SJCRH30 (cell line): Measurements from ENCODE around the gene TCN2. TPM values are rescaled to one million over a fixed set of nuclear protein-coding genes. Genes with fewer than 3 reads are reported as not detected.
"Not testable (repeated sequence)": the region's sequence is repeated elsewhere in the genome, so short reads cannot be mapped to it uniquely, and the experiment has no call there.

Experiments used
- DNase-seq, 2 experiments: peaks; one replicate each; pipeline ENCODE4 v3.0.0-alpha.2; 2015 to 2020
- H3K27ac ChIP-seq: fragments of 250-450 bp; sonication (Bioruptor Pico); 2 replicates; pipeline ENCODE4 v1.5.1; 2020; ENCODE audit warnings: mild to moderate bottlenecking, moderate library complexity
- H3K27me3 ChIP-seq: fragments of 250-450 bp; sonication (Bioruptor Pico); 2 replicates; pipeline ENCODE4 v1.5.1; 2020; ENCODE audit warnings: mild to moderate bottlenecking, moderate library complexity
- H3K36me3 ChIP-seq: fragments of 250-450 bp; sonication (Bioruptor Pico); 2 replicates; pipeline ENCODE4 v1.5.1; 2020; ENCODE audit warnings: mild to moderate bottlenecking, moderate library complexity
- H3K4me1 ChIP-seq: fragments of 250-450 bp; sonication (Bioruptor Pico); 2 replicates; pipeline ENCODE4 v1.5.1; 2020; ENCODE audit warnings: mild to moderate bottlenecking, moderate library complexity
- H3K4me3 ChIP-seq: fragments of 250-450 bp; sonication (Bioruptor Pico); 2 replicates; pipeline ENCODE4 v1.5.1; 2020; ENCODE audit warnings: mild to moderate bottlenecking, moderate library complexity
- H3K9me3 ChIP-seq: fragments of 250-450 bp; sonication (Bioruptor Pico); replicated peaks from 2 replicates; pipeline ENCODE4 v1.5.1; 2020; ENCODE audit warnings: mild to moderate bottlenecking, moderate library complexity
- total RNA-seq: library from RNA; depleted of rRNA; stranded (reverse); fragments of >200 nt; shearing (Covaris generic); gene quantifications from 2 replicates; pipeline ENCODE4 v1.2.3, GENCODE V29; 2014

The TCN2 gene
- total RNA-seq, 1 experiment from 2014 or later: 0.85 TPM

GRCh38 chr22:30592360-30592713 lies 14.6 kb upstream of the TCN2 start:
- H3K4me3 ChIP-seq, H3K4me1 ChIP-seq, H3K36me3 ChIP-seq, H3K9me3 ChIP-seq, H3K27ac ChIP-seq, DNase-seq, H3K27me3 ChIP-seq: not testable (repeated sequence)

DNA sequence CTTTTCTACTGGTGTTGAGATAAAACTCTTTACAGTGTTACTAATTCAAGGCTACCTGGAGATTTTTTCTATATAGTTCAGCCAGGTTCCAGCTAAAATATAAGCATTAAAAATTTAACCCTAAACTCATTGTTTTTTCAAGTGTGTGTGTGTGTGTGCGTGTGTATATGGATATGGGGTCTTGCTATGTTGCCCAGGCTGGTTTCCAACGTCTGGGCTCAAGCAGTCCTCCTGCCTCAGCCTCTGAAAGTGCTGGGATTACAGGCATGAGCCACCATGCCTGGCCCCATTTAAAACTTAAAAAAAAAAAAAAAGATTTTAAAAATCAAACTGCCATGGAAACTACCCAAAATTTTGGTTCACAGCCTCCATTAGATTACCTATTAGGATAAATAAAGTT lies 10.8 kb upstream of the TCN2 start:
- Histone ChIP-seq H3K4me1 (no peaks in the 10 kb centered on the region), H3K27me3 (no peaks in the 10 kb centered on the region), H3K4me3 (no peak overlapping the region), H3K27ac (no peak overlapping the region), H3K36me3 (no peaks in the 10 kb centered on the region), H3K9me3 (no peaks in the 10 kb centered on the region)
- DNase-seq: no peak

GRCh38 chr22:30596886-30597285 lies 10.1 kb upstream of the TCN2 start:
- no peaks in the 10 kb centered on the region for H3K27me3 ChIP-seq

DNA sequence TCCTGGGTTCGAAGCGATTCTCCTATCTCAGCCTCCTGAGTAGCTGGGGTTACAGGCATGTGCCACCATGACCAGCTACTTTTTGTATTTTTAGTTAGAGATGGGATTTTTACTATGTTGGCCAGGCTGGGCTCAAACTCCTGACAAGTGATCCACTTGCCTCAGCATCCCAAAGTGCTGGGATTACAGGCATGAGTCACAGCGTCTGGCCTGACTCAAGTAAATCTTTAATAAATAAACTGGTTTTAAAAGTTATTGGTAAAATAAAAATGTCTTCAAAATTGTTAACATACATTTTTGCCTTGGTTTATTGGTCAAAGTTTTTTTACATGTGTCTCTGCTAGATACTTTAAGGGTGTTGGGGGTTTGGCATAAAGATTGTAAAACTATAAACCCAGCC lies 8.0 kb upstream of the TCN2 start:
- Histone ChIP-seq H3K27ac (no peak overlapping the region), H3K27me3 (no peaks in the 10 kb centered on the region), H3K9me3 (no peaks in the 10 kb centered on the region), H3K4me1 (no peaks in the 10 kb centered on the region), H3K36me3 (no peaks in the 10 kb centered on the region), H3K4me3 (no peak overlapping the region)
- no peak for DNase-seq

More at GRCh38 chr22:30596886-30597285, 10.1 kb upstream of the TCN2 start:
- Histone ChIP-seq H3K27ac (no peak overlapping the region), H3K9me3 (no peaks in the 10 kb centered on the region), H3K4me1 (no peaks in the 10 kb centered on the region), H3K36me3 (no peaks in the 10 kb centered on the region), H3K4me3 (no peak overlapping the region)
- DNase-seq: no peak

GRCh38 chr22:30600921-30601320 lies 6.1 kb upstream of the TCN2 start:
- Histone ChIP-seq H3K27ac (no peak overlapping the region), H3K4me3 (no peak overlapping the region), H3K9me3 (no peaks in the 10 kb centered on the region), H3K36me3 (no peaks in the 10 kb centered on the region), H3K27me3 (no peaks in the 10 kb centered on the region), H3K4me1 (0 out of 2 replicates have a peak, but pooled peaks cover under 1% of the 10 kb centered on the region)
- no peak for DNase-seq

DNA sequence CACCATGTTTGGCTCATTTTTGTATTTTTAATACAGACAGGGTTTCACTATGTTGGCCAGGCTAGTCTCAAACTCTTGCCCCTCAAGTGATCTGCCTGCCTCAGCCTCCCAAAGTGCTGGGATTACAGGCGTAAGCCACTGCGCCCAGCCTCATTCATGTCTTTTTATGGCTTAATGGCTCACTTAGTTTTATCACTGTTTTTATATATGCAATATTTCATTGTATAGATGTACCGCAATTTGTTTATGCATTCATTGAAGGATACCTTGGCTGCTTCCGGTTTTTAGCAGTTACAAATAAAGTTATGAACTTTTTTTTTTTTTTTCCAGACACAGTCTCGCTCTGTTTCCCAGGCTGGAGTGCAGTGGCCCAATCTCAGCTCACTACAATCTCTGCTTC lies 5.5 kb upstream of the TCN2 start:
- H3K36me3 ChIP-seq: no peaks in the 10 kb centered on the region
- no peak for DNase-seq
- no peak overlapping the region for H3K4me3 ChIP-seq
- H3K4me1 ChIP-seq: 0 out of 2 replicates have a peak, but pooled peaks cover 5% of the 10 kb centered on the region
- H3K27ac ChIP-seq: no peak overlapping the region
- no peaks in the 10 kb centered on the region for H3K9me3 ChIP-seq
- no peaks in the 10 kb centered on the region for H3K27me3 ChIP-seq

DNA sequence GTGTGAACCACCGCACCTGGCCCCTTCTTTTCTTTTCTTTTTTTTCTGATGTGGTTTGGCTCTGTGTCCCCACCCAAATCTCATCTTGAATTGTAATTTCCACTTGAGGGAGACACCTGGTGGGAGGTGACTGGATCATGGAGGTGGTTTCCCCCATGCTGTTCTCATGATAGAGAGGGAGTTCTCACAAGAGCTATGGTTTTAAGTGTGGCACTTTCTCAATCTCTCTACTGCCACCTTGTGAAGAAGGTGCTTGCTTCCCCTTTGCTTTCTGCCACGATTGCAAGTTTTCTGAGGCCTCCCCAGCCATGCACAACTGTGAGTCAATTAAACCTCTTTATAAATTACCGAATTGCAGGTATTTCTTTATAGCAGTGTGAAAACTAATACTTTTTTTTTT lies 4.9 kb upstream of the TCN2 start:
- peak in 1 of 2 experiments; percentile 9 for DNase-seq
- Histone ChIP-seq H3K36me3 (no peaks in the 10 kb centered on the region), H3K9me3 (no peaks in the 10 kb centered on the region), H3K27ac (no peak overlapping the region), H3K4me3 (no peak overlapping the region), H3K4me1 (0 out of 2 replicates have a peak, but pooled peaks cover 5% of the 10 kb centered on the region), H3K27me3 (no peaks in the 10 kb centered on the region)

DNA sequence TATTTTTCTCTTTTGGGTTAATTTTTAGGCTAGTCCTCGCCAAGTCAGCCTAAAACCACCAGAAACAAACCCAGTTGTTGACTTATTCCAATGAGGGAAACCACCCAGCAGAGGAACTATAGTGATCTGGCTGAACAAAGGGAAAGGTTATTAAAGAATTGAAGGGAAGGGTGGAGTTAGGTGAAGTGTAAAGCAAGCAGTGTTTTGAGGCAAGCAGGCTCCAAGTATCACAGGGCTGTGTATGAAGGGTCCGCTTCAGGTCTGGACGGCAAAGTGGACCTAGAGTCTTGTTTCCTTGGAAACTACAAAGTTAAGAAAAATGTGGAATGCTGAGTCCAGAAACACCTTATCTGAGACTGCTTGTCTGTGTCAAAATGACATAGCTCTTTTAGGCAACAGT lies 3.2 kb upstream of the TCN2 start:
- no peak for DNase-seq
- no peaks in the 10 kb centered on the region for H3K36me3 ChIP-seq
- no peaks in the 10 kb centered on the region for H3K27me3 ChIP-seq
- H3K9me3 ChIP-seq: no peaks in the 10 kb centered on the region
- peaks cover 8% of the 10 kb centered on the region; the same call in 1 of the 2 replicates for H3K4me1 ChIP-seq
- no peak overlapping the region for H3K27ac ChIP-seq
- no peak overlapping the region for H3K4me3 ChIP-seq

- DNase-seq: no peak
- no peaks in the 10 kb centered on the region for H3K9me3 ChIP-seq
- no peak overlapping the region for H3K4me3 ChIP-seq
- H3K36me3 ChIP-seq: no peaks in the 10 kb centered on the region
- H3K27me3 ChIP-seq: no peaks in the 10 kb centered on the region
- peaks cover 8% of the 10 kb centered on the region; the same call in 1 of the 2 replicates for H3K4me1 ChIP-seq
- H3K27ac ChIP-seq: no peak overlapping the region
Observed at GRCh38 chr22:30604723-30605122, 2.3 kb upstream of the TCN2 start.

DNA sequence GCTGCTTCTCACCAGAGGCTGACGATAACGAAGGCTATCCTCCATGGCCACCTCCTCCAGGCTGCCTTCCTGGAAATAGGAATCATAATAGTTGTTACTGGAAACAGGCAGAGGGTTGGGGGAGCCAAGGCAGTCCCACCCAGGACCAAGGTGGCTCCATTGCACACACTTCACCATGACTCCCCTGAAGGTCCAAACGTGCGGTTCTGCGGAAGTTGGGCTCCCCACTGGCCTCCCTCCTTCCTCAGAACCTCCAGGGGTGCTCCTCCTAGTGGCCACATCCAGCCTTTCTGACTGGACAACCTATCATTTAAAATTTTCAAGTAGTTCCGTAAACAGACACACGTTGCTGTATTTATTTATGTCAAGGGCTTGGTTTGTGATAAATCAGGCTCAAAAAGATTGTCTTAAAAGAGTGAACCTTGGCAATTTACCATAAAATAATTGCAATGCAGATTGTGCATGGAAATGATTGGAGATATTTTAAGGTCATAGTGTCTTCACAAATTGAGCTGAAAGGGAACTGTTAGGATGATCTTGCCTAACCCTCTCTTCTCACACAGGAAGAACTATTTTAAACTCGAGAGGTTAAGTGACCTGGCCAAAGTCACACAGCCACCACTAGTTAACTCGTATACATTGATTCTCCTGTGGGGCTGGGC lies 1.4 kb upstream of the TCN2 start:
- Histone ChIP-seq H3K4me1 (peaks cover 8% of the 10 kb centered on the region; the same call in 1 of the 2 replicates), H3K27ac (no peak overlapping the region), H3K36me3 (no peaks in the 10 kb centered on the region), H3K27me3 (no peaks in the 10 kb centered on the region), H3K4me3 (no peak overlapping the region; the same call in 1 of the 2 replicates), H3K9me3 (no peaks in the 10 kb centered on the region)
- peak; percentile 19 to 32 for DNase-seq

DNA sequence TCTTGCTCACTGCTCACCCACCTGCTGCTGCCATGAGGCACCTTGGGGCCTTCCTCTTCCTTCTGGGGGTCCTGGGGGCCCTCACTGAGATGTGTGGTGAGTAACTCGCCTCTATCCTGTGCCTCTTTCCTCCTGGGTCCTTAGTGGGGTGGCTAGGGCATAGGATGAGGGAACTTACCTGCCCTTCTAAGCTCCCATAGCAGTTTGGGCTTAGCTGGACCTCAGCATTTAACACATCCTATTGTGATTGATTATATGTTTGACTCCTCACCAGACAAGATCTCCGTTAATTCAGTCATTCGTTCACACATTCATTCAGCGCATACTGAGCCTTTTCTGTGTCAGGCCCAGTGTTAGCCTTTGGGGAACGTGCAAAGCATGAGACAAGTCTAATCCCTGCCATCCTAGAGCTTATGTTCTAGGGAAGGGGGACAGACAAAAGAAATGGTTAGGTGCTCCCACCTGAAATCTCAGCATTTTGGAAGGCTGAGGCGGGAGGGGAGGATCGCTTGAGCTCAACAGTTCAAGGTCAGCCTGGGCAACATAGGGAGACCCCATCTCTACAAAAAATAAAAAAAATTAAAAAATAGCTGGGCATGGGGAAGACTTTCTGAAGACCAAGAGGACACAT lies 441 bp downstream of the TCN2 start:
- peak overlapping the region; percentile 61 for H3K27ac ChIP-seq
- no peaks in the 10 kb centered on the region for H3K9me3 ChIP-seq
- H3K36me3 ChIP-seq: no peaks in the 10 kb centered on the region
- peaks cover 8% of the 10 kb centered on the region; the same call in 1 of the 2 replicates for H3K4me1 ChIP-seq
- no peaks in the 10 kb centered on the region for H3K27me3 ChIP-seq
- peak overlapping the region; percentile 65 for H3K4me3 ChIP-seq
- DNase-seq: no peak

DNA sequence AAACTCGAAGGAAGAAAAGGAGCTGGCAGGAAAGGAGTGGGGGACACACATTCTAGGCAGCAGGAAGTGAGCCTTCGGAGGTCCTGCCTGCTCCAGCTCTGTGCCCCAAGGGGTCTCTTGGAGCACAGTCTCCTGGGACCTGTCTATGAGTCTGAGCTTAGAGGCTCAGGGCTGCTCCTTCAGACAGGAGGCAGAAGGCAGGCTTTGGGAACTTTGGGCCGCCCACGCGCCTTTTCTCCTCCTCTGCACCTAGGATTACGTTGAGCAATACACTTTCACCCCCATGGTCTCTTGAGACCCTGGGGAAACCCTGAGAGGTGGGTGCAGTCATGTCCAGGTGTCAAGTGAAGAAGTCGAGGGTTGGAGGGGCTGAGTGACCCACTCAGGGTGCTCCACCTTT lies 965 bp downstream of the TCN2 start:
- Histone ChIP-seq H3K4me3 (no peak overlapping the region), H3K27ac (no peak overlapping the region), H3K27me3 (no peaks in the 10 kb centered on the region), H3K36me3 (no peaks in the 10 kb centered on the region), H3K9me3 (no peaks in the 10 kb centered on the region), H3K4me1 (peaks cover 8% of the 10 kb centered on the region; the same call in 1 of the 2 replicates)
- no peak for DNase-seq

DNA sequence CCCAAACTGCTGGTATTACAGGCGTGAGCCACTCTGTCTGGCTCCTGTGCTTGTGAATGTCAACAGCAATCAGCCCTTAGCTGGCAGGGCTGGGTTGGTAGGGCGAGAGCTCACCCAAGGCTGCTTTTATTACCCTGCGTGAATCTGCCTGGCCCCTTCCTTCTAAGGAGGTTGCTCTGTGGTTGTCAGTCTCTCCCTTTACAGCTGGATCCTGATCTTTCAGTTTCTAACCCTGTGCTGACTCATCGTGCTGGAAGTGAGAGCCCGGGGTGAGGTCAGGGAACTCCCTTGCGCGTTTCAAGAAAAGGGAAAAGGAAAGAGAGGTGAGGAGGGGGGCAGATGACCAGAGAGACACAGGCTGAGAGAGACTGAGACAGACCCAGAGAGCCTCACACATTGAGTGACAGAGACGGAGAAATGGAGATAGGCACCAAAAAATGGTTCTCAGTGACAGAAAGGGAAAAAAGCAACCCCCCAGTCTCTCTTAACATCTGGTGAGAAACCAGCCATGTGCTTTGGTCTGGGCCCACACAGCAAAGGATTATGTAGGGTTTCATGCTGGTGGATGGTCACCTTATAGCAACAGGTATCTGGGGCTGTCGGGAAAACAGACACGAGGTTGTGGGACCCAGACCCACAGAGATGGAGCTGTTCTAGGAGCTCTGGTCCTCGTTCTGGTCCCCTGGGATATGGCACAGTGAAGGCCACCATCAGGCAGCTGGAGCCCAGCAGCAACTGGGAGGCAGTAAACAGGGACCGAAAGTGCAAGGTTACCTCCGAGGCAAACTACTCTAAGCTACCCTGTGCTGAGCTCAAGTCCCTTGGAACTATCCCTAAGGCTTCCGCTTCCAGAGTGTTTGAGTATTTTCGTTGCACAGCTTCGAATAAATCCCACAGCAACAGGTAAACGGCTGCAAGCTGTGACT lies 2.5 kb downstream of the TCN2 start:
- H3K27me3 ChIP-seq: no peaks in the 10 kb centered on the region
- H3K4me1 ChIP-seq: peaks cover 8% of the 10 kb centered on the region; the same call in 1 of the 2 replicates
- H3K36me3 ChIP-seq: no peaks in the 10 kb centered on the region
- H3K27ac ChIP-seq: no peak overlapping the region
- no peak for DNase-seq
- H3K9me3 ChIP-seq: no peaks in the 10 kb centered on the region
- no peak overlapping the region for H3K4me3 ChIP-seq

DNA sequence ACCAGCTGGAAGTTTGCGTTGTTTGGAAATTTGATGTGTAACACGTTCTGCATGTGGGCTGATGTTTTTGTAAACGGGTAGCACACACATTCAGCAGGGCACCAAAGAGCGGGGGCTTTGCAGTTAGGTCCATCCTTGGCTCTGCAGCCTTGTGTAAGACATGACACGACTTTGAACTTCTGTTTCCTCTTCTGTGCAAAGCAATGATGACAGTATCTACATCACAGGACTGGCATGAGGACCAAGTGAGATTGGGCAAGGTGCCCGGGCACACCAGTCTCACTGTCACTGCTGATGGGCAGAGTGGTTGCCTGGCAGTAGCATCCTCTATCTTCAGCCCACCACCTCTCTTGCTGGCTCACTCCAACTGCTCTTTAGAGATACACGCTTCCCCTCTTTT lies 3.3 kb downstream of the TCN2 start:
- Histone ChIP-seq H3K27me3 (no peaks in the 10 kb centered on the region), H3K4me3 (no peak overlapping the region), H3K27ac (no peak overlapping the region), H3K4me1 (peaks cover 8% of the 10 kb centered on the region; the same call in 1 of the 2 replicates), H3K9me3 (no peaks in the 10 kb centered on the region), H3K36me3 (no peaks in the 10 kb centered on the region)
- DNase-seq: no peak

- Histone ChIP-seq H3K27me3 (no peaks in the 10 kb centered on the region), H3K9me3 (no peaks in the 10 kb centered on the region), H3K4me1 (peaks cover 5% of the 10 kb centered on the region; the same call in 1 of the 2 replicates), H3K36me3 (no peaks in the 10 kb centered on the region), H3K27ac (no peak overlapping the region), H3K4me3 (no peak overlapping the region)
- DNase-seq: no peak
Observed at GRCh38 chr22:30611197-30611596, 4.2 kb downstream of the TCN2 start.
